BJ (cell line): ENCODE data around the gene SH3PXD2B. TPM values are rescaled to one million over a fixed set of nuclear protein-coding genes. Genes with fewer than 3 reads are reported as not detected.

ENCODE experiments used
- CTCF ChIA-PET: fragments of 350-600 bp; formaldehyde crosslinking; extraction: SDS; loops from one replicate; lab custom pipeline; 2021; ENCODE audit warnings: antibody characterized with exemption, inconsistent platforms; lab: Yijun Ruan, JAX
- POLR2A ChIA-PET: fragments of 300-600 bp; sonication (Branson Sonifier 250); formaldehyde crosslinking; extraction: SDS; loops from one replicate; lab custom pipeline; 2021; ENCODE audit warnings: antibody characterized with exemption; lab: Charles Lee
- DNase-seq: peaks from one replicate; pipeline ENCODE4 v3.0.0-alpha.2; 2011; ENCODE audit warnings: low read depth
- H3K27me3 ChIP-seq: 2 replicates; pipeline ENCODE4 v1.6.0; 2011; ENCODE audit warnings: low read length; ENCODE audit not compliant: control insufficient read depth, insufficient read depth
- H3K36me3 ChIP-seq: 2 replicates; pipeline ENCODE4 v1.5.1; 2011; ENCODE audit warnings: low read length; ENCODE audit not compliant: control insufficient read depth, insufficient read depth
- H3K4me3 ChIP-seq: 2 replicates; pipeline ENCODE4 v1.5.1; 2011; ENCODE audit warnings: low read depth, mild to moderate bottlenecking, control low read depth, low read length
- CTCF ChIP-seq: IDR thresholded peaks from 2 replicates; pipeline ENCODE4 v1.5.1; 2011; ENCODE audit warnings: low read depth, mild to moderate bottlenecking, control low read depth, inconsistent platforms, low read length, moderate library complexity; ENCODE audit not compliant: insufficient read depth
- polyA plus RNA-seq: library from polyadenylated mRNA; depleted of rRNA; stranded (reverse); fragments of >200 nt; gene quantifications from 2 replicates; pipeline ENCODE4 v1.2.3, GENCODE V29; 2011

The SH3PXD2B gene
- polyA plus RNA-seq, 1 experiment, result 15.5 TPM

DNA sequence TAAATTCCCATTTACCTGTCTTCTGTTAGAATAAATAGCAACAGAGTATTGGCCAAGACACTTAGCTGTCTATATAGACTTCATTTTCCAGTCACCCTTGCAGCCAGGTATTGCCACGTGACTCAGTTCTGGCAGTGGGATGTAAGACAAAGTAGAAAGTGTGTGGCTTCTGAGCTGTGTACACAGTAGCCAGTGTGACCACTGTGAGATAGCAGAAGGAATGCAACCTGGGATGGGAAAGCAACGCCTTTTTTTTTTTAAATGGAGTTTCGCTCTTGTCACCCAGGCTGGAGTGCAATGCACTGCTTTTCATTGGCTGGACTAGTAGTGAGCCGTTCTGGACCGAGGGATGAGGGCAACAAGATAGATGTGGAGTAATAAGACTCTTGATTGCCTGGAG, 106.2 kb downstream of the SH3PXD2B start:
- no peak for TF ChIP-seq CTCF
- DNase-seq, result no peak
- H3K36me3 ChIP-seq, result peaks cover 31% of the 10 kb centered on the region
- no peak overlapping the region for H3K4me3 ChIP-seq
- no peaks in the 10 kb centered on the region for H3K27me3 ChIP-seq
- ChIA-PET POLR2A (no interaction called here), CTCF (interaction anchor here (0.7 kb wide), 1 partner anchor 65 kb away, joined by 3 read pairs; no protein-coding TSS in a partner anchor)

GRCh38 chr5:172347496-172348052, 106.8 kb downstream of the SH3PXD2B start:
- Histone ChIP-seq H3K27me3 (no peaks in the 10 kb centered on the region), H3K36me3 (peaks cover 31% of the 10 kb centered on the region), H3K4me3 (no peak overlapping the region)
- TF ChIP-seq CTCF, result no peak
- POLR2A ChIA-PET, result no interaction called here
- CTCF ChIA-PET, result interaction anchor here (0.7 kb wide), 1 partner anchor 65 kb away, joined by 3 read pairs; no protein-coding TSS in a partner anchor
- DNase-seq, result no peak

GRCh38 chr5:172345881-172346280, 108.4 kb downstream of the SH3PXD2B start:
- Histone ChIP-seq H3K27me3 (no peaks in the 10 kb centered on the region), H3K36me3 (peaks cover 31% of the 10 kb centered on the region), H3K4me3 (no peak overlapping the region)
- no peak for DNase-seq
- POLR2A ChIA-PET, result no interaction called here
- no peak for TF ChIP-seq CTCF
- CTCF ChIA-PET, result no interaction called here

- Histone ChIP-seq H3K27me3 (no peaks in the 10 kb centered on the region), H3K4me3 (no peak overlapping the region), H3K36me3 (peaks cover 26% of the 10 kb centered on the region)
- DNase-seq, result no peak
- TF ChIP-seq CTCF, result no peak
- ChIA-PET POLR2A (no interaction called here), CTCF (interaction anchor here (1.0 kb wide), 1 partner anchor 10 kb away, joined by 6 read pairs; no protein-coding TSS in a partner anchor)
Measured at GRCh38 chr5:172344855-172345409, 109.4 kb downstream of the SH3PXD2B start.

GRCh38 chr5:172343741-172344140, 110.6 kb downstream of the SH3PXD2B start:
- Histone ChIP-seq H3K4me3 (no peak overlapping the region), H3K36me3 (peaks cover 27% of the 10 kb centered on the region), H3K27me3 (no peaks in the 10 kb centered on the region)
- TF ChIP-seq CTCF, result no peak
- no peak for DNase-seq
- POLR2A ChIA-PET, result no interaction called here
- CTCF ChIA-PET, result interaction anchor here (1.0 kb wide), 1 partner anchor 10 kb away, joined by 6 read pairs; no protein-coding TSS in a partner anchor
